HG03354 (cell line): Measurements from ENCODE around the gene ETV1.
A peak's percentile ranks its signal among the peaks of the same experiment; 100 is the strongest.
"Not testable (repeated sequence)": the region's sequence is repeated elsewhere in the genome, so short reads cannot be mapped to it uniquely, and the experiment has no call there.

Experiments used
- ATAC-seq: cut with Tn5 transposase; IDR thresholded peaks from one replicate; pipeline ENCODE4 v1.9.1; 2021; ENCODE audit warnings: mild to moderate bottlenecking; ENCODE audit not compliant: unreplicated experiment, poor library complexity, severe bottlenecking

ETV1 gene

GRCh38 chr7:13946181-13946580, 43.3 kb downstream of the ETV1 start:
- no peak for ATAC-seq

DNA sequence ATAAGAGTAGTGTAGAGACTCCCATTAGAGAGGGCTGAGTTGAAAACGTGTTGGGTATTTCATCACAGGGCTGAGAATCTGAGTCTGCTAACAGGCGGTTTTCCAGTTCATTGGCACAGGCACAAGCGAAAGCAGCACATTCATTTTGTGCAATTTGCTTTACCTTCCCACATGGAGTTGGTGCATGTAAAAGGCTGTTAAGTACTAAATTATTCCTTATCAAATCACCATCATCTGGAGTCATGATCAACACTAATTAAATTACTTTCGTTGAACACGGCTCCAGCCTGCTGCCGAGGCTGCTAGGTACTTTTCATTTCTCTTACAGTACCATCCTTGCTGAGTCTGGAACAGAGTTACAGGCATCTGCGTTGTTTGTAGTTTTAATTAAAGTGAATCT, 43.8 kb downstream of the ETV1 start:
- no peak for ATAC-seq

DNA sequence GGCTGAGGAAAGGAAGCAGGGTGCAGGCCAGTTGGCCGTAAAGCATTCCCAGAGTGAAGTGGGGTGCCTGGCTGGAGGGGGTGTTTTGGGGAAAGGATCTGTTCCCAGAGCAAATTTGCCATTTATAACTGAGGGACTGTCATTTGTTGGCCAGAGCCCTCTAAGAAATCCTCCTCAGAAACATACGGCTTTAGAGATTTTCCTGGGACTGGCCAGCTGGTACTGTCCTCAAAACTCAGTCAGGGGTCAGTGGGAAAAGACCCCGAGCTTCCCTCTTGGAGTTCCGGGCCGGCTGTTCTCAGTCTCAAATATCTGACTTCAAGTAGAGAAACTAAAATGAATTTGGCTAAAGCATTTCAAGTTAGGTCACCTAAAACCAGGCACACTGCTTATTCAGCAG, 55.9 kb downstream of the ETV1 start:
- no peak for ATAC-seq

GRCh38 chr7:13933091-13933490, 56.4 kb downstream of the ETV1 start:
- no peak for ATAC-seq

GRCh38 chr7:13932131-13932530, 57.3 kb downstream of the ETV1 start:
- ATAC-seq: no peak

GRCh38 chr7:13921062-13921461, 68.4 kb downstream of the ETV1 start:
- ATAC-seq: no peak

DNA sequence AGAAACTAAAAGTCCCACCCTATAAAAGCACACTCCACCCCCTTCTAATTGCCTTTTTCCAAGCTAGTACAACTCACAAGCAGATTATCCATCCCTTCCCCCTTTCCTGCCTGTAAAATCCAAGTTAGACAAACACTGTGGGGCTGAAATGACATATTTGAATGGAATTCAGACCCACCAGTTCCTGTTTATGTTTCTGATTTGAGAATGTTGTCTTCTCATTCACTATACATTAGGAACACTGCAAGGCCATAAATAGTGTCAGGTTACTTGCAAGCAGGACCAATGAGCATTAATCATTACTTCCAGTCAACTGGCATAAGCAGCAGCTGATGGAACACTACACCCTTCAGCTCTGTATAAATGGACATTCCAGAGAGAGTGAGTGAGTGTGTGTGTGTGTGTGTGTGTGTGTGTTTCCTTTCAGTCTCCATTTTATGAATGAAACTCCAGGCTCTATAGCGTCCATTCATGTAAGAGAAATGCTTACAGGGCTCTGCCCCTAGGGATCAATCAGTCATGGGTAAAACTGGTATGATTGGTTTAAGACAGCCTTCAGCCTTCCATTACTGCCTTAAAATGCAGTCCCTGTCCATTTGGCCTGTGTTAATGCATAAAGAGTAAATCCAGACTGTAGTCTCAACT, 69.3 kb downstream of the ETV1 start:
- ATAC-seq: no peak

- ATAC-seq: not testable (repeated sequence)
Observed at GRCh38 chr7:13918333-13918732, 71.1 kb downstream of the ETV1 start.

GRCh38 chr7:13917103-13917502, 72.4 kb downstream of the ETV1 start:
- not testable (repeated sequence) for ATAC-seq

DNA sequence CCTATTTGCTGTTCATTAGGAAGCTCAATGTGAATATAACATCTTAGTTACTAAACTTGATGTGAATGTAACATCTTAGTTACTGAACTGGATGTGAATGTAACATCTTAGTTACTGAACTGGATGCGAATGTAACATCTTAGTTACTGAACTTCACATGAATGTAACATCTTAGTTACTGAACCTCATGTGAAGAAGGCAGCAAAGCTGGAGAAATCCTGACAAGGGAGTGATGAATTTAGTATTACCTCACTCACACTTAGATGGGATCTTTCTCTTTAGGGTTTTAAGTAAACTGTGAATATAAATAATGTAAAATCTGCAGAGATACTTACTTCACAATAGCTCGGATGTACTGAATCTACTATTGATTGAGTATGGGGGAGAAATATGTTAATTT, 73.6 kb downstream of the ETV1 start:
- no peak for ATAC-seq

DNA sequence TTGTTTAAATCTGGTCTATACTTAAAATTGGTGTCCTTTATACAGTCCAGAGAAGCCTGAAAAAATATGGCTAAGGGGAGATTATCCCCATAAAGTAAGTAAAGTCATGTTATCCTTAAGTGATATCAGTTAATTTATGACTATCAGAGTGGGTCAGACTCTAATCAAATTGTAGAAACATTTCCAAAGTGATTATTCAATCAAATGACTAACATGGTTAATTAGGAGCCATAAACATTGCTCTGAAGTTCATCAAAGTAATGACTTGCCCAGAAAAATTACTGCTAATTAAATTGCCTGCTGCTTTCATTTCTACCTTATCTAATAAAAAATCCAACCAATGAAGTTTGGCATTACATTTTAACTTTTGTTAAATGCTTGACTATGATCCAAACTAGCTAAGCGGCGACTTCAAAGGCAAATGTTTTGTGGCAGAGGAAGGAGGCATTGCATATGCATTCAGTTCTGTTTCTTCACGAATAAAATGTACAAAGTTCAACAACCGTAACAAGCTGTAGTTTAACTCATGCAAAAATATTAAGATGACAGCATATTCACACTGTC, 76.7 kb downstream of the ETV1 start:
- ATAC-seq: no peak

GRCh38 chr7:13911909-13912308, 77.6 kb downstream of the ETV1 start:
- no peak for ATAC-seq

DNA sequence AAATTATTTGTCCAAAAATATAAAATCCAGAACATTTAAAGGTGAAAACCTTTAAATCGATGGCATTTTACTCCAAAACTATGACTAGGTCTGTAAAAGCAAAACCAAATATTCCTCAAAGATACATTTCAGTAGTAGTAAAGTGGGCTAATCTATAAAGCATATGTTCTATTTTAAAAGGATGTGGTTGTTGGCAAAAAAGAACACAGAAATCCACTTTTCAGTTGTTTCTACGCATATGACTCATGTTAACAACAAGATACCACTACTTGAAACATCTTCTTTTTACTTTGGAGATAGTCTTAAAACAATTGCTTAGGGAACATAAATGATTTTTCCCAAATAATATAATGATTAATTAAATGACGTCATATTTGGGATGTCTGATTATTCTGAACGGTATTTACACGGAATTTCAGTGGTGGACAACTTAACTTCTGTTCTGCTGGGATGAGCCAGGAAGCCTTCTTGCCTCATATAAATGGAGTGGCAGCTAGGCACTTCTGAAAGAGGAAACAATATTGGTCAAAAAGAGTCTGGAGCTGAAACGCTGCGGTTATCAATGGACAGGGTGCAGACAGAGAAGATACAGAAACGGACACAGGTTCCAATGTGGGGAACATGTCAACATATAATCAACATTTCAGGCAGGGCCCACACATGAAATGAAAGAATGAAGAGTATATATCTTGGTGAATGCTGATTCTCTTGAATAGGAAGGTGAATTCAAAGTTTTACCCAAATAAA, 78.5 kb downstream of the ETV1 start:
- ATAC-seq: peak; percentile 63

DNA sequence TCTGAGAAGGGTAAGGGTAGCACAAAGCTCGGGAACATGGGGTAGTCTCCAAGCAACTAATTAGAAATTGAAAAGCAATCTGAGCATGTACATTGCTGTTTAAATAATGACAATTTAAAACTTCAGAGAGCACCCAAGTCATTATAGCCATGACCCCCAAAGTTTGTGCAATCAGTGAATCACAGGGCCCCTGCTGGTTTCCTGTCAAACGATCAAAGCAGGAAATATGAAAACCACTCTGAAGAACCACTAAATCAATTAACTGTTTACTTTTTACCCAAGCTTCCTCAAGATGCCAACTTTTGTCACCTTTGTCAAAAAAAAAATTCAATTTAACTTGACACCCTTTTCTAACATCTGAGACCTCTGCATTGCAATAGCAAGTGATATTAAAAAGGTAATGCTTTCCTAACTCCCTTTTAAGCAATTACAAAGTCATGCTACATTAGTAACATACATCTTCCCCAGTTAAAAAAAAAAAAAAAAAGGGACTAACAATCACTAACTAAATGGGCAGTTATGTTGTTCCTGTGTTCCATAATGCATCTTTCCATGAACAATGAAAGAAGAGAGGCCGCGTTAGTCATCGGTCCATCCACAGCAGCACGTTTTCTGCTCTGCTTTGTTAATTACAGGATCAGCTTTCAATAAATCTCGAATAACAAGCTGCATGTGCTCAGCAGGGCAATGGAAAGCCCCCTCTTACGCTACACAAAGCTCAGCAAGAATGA, 80.6 kb downstream of the ETV1 start:
- ATAC-seq: no peak

- ATAC-seq: no peak
Observed at GRCh38 chr7:13907831-13908230, 81.6 kb downstream of the ETV1 start.

- no peak for ATAC-seq
Observed at GRCh38 chr7:13904689-13905088, 84.8 kb downstream of the ETV1 start.

- no peak for ATAC-seq
Observed at GRCh38 chr7:13904007-13904406, 85.5 kb downstream of the ETV1 start.

- no peak for ATAC-seq
Observed at GRCh38 chr7:13901577-13901976, 87.9 kb downstream of the ETV1 start.

DNA sequence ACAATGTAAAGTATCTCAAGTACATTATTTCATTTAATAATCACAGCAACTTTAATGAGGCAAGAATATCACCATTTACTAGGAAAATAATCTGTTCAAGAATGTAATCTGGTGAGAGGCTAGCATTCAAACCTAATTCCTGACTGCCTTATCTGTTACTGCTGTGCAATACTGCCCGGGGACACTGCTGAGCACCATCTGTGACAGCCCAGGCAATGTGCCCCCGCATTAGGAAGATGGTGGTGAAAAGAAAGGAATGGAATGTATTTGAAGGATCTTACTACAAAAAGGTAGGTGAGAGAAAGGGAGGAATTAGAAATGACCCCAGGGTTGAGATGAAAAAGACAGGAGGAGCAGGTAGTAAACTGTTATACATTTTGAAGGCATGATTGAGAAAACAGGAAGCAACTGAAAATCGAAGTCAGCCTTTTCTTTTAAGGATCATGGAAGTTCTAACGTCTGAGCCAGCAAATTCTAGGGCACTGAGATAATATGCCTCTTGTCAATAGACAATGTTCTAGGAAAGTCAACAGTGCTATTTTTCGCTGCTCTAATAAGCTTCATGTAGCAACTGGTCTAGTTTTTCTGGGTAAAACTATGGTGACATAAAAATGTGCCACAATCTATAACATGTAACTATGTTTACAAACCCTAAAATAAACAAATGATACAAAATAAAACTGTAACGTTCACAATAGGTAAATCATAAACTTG, 90.4 kb downstream of the ETV1 start:
- ATAC-seq: no peak

- no peak for ATAC-seq
Observed at GRCh38 chr7:13897819-13898218, 91.6 kb downstream of the ETV1 start.
